AG08396 (cell line): ENCODE measurements around the gene SPATA24.
"Not testable (repeated sequence)": the region's sequence is repeated elsewhere in the genome, so short reads cannot be mapped to it uniquely, and the experiment has no call there.

Experiments used
- DNase-seq: peaks from one replicate; pipeline ENCODE4 v3.0.0; 2012; ENCODE audit warnings: low spot score, mixed read lengths

The SPATA24 gene, protein sequence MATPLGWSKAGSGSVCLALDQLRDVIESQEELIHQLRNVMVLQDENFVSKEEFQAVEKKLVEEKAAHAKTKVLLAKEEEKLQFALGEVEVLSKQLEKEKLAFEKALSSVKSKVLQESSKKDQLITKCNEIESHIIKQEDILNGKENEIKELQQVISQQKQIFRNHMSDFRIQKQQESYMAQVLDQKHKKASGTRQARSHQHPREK

DNA sequence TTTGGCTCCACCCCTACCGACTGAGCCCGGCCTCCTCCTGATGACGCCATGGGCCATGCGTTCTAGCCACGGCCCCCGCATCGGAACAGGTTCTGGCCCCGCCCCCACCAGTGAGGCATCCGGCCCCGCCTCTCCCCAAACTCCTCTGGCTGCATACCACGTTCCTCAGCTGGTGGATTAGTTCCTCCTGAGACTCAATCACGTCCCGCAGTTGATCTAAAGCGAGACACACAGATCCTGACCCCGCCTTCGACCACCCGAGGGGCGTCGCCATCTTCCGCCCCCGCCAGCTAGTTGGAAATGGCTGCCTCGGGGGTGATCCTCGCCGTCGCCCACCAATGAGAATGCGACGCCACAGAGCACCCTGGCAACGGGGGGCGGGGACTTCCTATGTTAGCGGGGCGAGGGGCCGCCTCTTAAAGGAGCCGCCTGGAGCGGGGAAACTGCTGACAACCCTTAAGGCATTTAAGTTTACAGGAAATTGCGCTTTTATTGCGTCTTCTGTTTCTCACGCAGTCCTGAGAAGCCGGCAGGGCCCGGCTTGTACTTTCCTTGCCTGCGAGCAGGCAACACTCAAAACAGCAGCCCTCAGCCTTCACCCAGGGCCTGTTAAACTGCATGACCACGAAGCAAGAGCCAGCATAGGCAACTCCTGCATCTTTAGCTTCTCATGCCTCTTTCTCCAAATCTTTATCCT lies at the start of gene SPATA24:
TSS of gene SPATA24 (minus strand) at position 303 of the 697 bp plus-strand sequence. CDS start at position 274, 29 bp downstream.
- peak; percentile 97 for DNase-seq

DNA sequence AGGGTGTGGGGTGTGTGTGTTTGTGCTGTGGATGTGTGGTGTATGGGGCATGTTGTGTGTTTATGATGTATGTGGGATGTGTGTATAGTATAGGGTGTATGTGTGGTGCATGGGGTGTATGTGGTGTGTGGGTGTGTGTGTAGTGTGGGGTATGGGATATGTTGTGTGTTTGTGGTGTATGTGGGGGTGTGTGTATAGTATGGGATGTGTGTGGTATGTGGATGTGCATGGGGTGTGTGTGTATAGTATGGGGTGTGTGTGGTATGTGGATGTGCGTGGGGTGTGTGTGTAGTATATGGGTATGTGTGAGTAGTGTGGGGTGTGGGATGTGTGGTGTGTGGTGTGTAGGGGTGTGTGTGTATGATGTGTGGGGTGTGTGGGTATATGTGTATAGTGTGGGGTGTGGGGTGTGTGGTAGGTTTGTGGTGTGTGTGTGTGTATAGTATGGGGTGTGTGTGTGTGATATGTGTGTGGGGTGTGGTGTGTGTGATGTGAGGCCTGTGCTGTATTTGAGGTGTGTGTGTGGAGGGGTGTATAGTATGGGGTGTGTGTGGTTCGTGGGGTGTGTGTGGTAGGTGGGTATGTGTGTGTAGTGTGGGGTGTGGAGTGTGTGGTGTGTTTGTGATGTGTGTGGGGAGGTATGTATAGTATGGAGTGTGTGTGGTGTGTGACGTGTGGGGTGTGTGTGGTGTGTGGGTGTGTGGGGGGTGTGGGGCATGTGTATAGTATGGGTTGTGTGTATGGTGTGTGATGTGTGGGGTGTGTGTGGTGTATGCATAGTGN lies 48.2 kb upstream of the SPATA24 start:
- DNase-seq = no peak

DNA sequence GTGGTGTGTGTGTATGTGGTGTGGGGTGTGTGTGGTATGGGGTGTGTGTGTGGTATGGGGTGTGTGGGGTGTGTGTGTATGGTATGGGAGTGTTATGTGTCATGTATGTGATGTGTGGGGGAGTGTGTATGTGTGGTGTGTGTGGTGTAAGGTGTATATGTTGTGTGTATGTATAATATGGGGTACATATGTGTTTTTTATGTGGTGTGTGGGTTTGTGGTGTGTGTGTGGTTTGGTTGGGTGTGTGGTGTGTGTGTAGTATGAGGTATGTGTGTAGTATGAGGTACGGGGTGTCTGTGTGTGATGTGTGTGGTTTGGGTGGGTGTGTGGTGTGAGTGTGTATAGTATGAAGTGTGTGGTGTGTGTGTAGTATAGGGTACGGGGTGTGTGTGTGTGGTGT lies 47.3 kb upstream of the SPATA24 start:
- DNase-seq = no peak

DNA sequence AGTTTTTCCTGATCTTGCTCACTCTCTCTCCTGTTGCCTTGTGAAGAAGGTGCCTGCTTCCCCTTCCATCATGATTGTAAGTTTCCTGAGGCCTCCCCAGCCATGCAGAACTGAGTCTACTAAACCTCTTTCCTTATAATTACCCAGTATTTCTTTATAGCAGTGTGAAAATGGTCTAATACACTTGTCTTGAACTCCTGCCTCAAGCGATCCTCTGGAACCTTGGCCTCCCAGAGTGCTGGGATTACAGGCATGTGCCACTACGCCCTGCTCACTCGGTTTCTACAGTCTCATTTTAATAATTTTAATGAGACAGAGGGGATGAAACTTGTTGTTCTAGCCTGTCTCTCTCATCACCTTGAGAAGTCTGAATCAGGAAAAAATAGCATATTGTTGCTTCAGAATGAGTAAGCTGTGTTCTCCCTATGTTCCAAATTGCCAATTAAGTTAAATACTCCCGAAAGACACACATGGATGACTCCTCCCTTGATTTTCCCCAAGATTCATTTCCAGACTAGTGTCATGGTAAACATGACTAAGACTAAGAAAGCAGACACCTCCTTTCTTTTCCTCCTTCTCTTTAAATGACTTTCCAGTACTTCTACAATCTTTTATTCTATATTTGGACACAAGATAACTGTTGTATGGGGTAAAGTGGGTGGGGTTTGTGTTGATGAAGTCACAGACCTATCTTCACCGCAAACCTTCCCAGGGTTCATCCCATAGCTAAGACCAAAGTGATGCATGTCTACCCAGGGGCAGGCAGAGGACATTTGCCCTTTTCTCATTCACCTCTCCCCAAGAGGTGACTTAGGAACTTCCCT lies 43.3 kb upstream of the SPATA24 start:
- DNase-seq = no peak

DNA sequence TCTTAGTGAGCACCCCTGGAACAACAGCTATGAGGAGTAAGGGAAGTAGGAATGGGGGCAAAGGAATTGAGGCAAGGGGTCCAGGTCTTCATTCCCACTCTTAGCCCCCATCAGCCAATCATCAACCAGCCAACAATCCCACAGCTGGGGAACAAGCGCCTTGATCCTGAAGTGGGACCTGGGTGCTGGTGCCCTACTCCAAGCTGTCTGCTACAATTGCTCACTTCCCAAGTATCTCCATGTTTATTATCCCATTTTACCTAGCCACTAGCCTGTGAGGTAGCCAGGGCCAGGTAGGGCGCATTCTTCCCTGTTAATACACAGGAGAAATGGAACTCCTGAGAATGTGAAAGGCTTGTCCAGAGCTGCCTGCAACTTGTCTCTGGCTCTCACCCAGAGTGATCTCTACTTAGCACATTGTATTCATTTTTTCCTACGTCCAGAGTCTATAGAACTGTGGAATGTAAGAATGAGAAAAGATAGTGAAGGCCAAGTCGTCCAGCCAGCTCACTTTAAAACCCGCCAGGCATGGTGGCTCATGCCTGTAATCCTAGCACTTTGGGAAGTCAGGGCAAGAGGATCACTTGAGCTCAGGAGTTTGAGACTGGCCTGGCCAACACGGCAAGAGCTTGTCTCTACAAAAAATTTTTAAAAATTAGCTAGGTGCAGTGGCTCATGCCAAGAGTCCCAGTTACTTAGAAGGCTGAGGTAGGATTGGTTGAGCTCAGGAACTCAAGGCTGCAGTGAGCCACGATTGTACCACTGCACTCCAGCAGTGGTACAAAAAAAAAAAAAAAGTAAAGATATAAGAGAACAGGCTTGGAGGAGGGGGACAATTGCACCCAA lies 41.7 kb upstream of the SPATA24 start:
- DNase-seq = no peak

DNA sequence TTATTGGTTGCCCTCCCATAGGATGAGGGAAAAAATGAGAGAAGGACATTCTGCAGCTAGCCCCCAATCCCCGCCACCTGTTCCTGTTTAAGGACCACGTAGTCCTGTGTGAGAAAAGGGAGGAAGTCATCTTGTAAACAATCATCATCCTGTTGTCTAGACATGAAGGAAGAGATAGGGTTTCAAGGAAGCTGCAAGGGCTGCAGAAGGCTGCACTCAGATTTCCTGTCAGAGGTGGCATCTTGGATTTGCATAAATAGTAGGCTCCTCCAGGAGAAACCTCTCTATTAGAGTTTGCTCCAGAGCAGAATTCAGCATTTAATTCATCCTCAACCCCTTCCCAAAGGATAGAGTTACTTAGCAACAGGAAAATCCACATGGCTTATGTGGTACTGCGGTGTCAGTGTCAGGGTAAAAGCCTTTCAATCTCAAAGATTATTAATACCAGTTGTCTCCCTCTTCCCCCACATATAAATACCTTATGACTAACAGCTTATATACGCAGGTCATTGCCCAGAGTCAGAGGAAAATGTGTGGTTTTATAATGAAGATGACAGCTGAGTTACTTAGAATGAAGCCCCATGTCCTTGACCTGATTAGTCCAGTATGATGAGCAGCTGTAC lies 40.1 kb upstream of the SPATA24 start:
- peak; percentile 56 for DNase-seq

DNA sequence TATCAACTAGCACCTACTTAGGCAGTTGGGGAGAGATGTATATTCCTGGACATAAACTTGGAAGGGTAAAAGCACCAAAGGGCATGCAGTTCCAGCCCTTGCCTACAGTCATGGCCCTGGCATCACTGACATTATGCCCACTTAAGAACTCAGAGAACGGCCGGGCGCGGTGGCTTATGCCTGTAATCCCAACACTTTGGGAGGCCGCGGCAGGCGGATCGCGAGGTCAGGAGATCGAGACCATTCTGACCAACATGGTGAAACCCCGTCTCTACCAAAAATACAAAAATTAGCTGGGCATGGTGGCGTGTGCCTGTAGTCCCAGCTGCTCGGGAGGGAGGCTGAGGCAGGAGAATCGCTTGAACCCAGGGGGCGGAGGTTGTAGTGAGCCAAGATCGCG lies 36.5 kb upstream of the SPATA24 start:
- not testable (repeated sequence) for DNase-seq

DNA sequence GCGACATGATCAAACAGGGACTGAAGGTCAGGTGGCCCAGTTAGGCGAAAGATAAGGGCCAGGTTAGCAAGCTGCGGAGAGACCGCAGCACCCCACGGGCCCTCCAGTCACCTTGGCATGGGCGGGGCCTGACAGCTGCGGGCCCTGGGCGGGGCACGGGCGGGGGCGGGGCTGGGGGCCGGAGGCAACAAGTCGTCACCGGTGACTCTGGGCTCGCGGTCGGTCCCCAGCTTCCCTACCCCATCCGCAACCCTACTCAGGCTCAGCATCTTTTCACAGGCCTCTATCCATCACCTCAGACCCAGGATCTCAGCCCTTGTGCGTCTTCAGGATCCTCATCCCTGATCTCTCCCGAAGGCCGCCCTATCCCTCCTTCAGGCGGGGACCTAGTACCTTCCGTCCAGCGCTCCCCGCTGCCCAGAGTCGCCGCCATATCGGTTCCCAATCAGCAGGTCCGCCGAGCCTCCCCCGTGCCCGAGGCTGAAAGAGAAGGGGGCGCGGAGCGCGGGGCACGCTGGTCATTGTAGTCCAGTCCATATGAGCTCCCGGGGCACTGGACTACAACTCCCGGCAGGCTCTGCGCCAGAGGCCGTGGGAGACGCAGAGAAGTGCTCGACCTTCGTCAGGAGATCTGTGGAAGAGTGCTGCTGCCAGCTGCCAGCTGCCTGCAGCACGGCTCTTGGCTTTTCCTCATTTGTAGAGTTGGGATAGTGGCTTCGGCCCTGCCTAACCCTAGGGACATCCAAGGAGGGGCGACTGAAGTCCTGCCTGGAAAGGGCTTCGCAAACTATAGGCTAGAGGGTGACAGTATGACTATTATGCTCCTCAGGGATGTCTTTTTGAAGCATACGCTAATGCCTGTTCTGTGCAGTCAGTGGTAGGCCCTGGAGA lies 35.4 kb upstream of the SPATA24 start, which contains the start of gene DNAJC18:
TSS of gene DNAJC18 (minus strand) at position 513 of the 891 bp plus-strand sequence. CDS start at position 433, 80 bp downstream.
- DNase-seq = peak; percentile 95

DNA sequence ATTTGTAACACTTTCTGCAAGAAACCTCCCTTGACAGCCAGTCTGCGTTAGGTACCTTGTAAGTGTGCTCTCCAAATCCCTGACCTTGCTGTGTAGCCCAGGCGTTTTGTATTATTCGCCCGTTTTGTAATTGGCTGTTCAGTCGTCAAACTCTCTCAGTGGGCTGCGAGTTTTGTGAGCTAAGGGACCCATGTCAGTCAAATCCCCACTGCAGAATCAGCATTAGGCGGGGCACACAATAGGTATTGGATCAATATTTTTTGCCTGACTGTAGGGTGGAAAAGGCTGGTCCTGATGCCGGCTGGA lies 34.8 kb upstream of the SPATA24 start:
- DNase-seq = no peak

DNA sequence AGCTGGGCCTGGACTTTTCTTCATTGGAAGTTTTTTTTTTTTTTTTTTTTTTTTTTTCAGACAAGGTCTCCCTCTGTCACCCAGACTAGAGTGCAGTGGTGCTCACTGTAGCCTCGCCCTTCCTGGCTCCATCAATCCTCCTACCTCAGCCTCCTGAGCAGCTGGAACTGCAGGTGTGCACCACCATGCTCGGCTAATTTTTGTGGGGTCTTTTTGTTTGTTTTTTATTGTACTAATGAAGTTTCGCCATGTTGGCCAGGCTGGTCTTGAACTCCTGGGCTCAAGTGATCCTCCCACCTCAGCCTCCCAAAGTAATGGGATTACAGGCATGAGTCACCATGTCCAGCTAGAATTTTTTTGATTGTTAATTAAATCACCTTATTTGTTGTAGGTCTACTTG lies 31.8 kb upstream of the SPATA24 start:
- DNase-seq = no peak

DNA sequence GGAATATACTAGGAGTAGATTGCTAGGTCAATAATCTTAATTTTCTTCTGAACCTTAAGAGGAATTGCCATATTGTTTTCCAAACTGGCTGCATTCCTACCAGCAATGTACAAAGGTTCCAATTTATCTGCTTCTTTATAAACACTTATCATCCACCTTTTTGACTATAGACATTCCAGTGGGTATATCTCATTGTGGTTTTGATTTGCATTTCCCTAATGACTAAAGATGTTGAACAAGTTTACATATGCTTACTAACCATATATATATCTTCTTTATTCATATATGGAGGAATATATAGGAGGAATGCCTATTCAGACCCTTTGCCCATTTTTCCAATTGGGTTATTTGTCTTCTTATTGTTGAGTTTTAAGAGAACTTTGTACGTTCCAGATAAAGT lies 27.8 kb upstream of the SPATA24 start:
- DNase-seq = no peak

DNA sequence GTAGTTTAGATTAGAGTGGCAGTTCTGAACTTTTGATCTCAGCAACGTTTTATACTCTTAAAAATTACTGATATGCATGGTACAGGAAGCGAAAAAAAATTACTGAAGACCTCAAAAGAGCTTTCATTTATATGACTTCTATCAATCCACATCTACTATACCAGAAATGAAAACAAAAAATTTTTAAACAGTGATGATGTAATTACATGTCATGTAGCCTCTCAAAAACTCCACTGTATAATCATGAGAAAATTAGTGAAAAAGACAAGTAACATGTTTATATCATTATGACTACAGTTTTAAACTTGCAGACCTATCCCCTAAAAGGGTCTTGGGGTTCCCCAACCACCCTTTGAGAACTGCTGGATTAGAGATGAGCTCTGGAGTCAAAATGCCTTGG lies 26.1 kb upstream of the SPATA24 start:
- DNase-seq = no peak

DNA sequence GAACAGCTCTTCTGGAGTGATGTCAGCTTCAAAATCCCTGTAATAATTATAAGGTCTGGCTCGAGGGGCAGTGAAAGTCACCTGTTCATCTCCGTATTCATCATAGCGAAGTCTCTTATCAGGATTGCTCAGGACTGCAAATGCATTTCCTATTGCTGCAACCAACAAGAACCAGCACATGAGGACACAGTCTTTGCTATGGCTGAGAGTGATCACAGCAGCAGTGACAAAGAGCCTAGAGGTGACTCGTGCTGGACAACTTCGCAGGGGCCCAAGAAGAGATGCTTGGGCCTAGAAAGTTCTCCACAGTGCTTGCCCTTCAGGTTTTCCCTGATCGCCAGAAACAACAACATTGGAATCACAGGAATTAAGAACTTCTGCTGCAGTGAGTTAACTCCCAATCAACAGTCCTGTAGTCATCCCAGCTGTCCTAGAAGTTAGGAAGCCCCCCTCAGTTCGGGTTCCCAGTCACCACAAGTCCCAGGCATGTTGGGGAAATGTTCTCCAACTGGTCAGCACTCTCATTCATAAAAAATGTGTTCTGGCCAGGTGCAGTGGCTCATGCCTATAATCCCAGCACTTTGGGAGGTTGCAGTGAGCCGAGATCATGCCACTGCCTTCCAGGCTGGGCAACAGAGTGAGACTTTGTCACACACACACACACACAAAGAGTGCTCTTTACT lies 22.5 kb upstream of the SPATA24 start:
- DNase-seq = peak; percentile 64

DNA sequence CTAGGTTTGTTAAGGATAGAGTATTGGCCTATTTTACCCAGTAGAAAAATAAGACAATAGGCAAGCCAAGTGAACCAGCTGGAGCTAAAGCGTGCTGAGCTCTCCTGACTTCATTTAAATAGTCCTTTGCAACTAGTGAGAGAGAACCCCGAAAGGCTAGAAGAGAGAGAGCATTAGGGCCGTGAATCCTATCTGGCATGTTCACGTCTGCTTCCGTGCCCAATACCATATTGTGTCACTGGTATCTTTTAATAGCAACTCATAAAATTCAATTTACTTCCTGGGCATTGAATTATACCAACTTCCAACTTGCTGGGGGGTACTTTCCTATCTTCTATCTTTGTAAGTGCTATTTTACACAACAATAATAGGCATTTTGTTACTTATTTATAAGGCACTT lies 21.6 kb upstream of the SPATA24 start:
- no peak for DNase-seq

DNA sequence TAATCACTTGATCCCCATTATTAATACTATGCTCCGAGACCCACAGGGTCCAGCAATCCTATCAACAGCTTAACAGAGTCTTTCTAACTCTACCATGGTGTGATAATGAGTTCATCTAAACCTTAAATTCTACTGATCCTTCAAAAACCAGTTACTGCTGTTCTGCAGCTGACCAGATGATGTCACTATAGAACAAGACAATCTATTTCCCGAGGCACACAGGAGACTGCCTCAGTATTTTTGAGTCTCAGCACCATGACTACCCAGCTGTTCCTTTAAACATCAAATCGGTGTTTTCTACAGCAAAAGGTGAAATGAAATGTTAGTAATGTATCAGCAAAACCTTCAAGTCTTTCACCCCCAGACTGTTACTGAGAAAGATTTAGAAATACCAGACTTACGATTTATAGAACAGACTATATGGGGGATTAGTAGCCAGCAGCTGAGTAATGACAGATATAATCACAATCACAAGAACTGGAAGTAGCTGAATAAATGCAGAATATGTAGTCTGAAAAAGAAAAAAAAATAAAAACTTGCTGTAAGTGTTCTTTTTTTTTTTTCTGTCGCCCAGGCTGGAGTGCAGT lies 18.5 kb upstream of the SPATA24 start:
- DNase-seq = peak; percentile 73

DNA sequence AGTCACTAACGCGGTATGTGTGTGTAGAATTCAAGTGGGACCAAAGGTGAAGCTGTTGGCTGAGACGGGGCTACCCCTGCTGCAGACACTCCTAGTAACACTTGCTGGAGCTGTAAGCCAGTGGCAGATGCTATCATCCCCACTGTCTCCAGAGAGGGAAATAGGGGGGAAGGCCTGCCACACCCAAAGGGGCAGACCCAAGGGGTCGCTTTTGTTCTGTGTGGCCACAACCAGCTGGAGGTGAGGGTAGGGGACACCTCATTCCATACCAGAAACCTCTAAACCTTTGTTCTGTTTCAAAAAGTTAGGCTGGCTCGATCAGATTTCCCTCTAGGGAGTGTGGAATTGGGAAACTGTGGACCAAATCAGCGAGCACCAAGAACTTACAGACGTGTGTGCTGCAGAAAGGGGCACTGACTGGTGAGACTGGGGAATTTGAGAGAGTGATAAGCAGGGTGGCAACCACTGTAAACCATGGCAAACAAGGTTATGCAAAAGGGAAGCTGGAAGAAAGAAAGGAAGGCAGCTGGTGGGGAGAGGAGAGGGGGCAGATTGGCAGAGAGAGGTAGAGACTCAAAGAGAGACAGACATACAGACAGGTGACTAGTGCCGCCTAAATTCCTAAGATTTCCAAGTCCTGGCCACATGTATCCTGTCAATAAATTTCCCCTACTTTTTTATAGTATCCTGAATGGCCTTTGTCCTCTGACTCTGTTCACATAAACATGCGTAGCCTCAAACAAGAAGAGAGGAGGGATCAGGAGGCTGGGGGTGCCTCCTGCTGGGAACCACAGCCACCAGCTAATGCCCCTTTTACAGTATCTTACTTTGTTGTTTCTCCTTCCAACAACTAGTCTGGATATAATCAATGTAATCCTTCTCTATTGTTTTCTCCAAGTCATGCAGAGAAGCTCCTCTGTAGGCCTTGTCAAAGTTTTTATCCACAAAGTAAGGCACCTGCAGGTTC lies 15.6 kb upstream of the SPATA24 start:
- no peak for DNase-seq

DNA sequence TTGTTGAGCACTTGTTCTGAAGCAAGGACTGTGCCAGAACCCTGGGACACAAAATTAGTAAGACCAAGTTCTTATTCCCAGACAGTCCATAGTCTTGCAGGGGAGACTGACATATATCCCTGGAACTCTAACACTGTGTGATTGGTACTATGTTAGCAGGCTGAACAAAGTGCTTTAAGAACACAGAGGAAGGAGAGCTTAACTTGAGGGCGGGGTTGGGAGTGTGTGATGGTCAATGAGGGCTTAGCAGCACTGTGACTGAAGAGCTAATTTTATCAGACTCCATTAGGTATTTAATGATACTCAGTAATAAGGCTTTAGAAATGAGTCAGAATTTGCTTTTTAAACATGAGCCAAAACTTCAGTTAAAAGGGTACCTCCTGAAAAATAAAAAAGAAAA lies 14.9 kb upstream of the SPATA24 start:
- DNase-seq = no peak

DNA sequence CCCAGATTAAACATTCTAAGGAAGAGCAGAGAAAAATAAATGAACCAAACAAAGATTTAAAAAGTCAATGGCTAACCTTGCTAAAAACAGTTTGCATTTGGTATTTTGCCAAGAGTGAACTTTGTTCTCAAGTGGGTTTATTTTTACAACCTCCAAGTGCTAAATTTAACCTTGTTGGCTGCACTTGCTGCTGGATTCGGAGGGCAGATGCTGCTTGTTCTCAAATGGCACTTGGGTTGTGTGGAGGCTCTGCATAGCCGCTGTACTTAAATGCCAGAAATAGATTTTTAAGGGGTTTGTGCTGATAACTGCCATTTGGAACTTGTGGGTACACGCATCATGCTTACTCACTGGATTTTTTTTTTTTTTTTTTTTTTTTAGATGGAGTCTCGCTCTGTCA lies 13.3 kb upstream of the SPATA24 start:
- DNase-seq = no peak
